Prostate gland (tissue), 2 donors: ENCODE data around the gene ANKRD63. TPM values are rescaled to one million over a fixed set of nuclear protein-coding genes. Genes with fewer than 3 reads are reported as not detected.

Source experiments
- DNase-seq: peaks from one replicate; pipeline ENCODE4 v3.0.0-alpha.2; 2019; ENCODE audit warnings: low spot score
- H3K27ac ChIP-seq, 2 donors: fragments of 200-600 bp; sonication (generic); 2 replicates each; pipeline ENCODE4 v1.5.1; 2017 to 2019
- H3K27me3 ChIP-seq: fragments of 200-600 bp; sonication (generic); replicated peaks from 2 replicates; pipeline ENCODE4 v1.5.1; 2019; ENCODE audit not compliant: insufficient read depth
- H3K36me3 ChIP-seq, 2 donors: fragments of 200-600 bp; sonication (generic); 1 replicate in 1 of 2; 2 replicates in 1 of 2; pipeline versions ENCODE4 v1.5.1 to v1.8.1; 2017 to 2019
- H3K4me1 ChIP-seq: fragments of 200-600 bp; sonication (generic); replicated peaks from 2 replicates; pipeline ENCODE4 v1.5.1; 2019
- H3K4me3 ChIP-seq, 2 donors: fragments of 200-600 bp; sonication (generic); 2 replicates each; pipeline ENCODE4 v1.5.1; 2017 to 2019
- H3K9me3 ChIP-seq: fragments of 200-600 bp; sonication (generic); 2 replicates; pipeline ENCODE4 v1.5.1; 2017
- CTCF ChIP-seq, 4 experiments: fragments of 200-600 bp in 2 of 4; fragments of 450-650 bp in 2 of 4; sonication (generic) in 2 of 4; IDR thresholded peaks; 1 replicate in 3 of 4; 2 replicates in 1 of 4; pipeline ENCODE4 v1.5.1; 2016 to 2019; ENCODE audit warnings: antibody characterized with exemption in 4 of 4, mild to moderate bottlenecking in 2 of 4, moderate library complexity in 2 of 4
- POLR2A ChIP-seq: fragments of 450-650 bp; IDR thresholded peaks from one replicate; pipeline ENCODE4 v1.6.1; 2016; ENCODE audit warnings: antibody characterized with exemption, mild to moderate bottlenecking
- POLR2AphosphoS5 ChIP-seq: sonication (generic); formaldehyde crosslinking; IDR thresholded peaks from one replicate; pipeline ENCODE4 v1.6.1; 2017; ENCODE audit warnings: antibody characterized with exemption
- WGBS: methylation state at CpG from one replicate; pipeline ENCODE4 v1.1.5; 2018; 5-methylcytosine and 5-hydroxymethylcytosine counted together
- intact Hi-C: fragments of 100-400 bp; cut with DNase I; formaldehyde crosslinking; loops from one replicate; pipeline ENCODE4 v1.14.2; 2022
- total RNA-seq, 2 donors: library from RNA; depleted of rRNA; stranded (reverse); fragments of >200 nt; gene quantifications; one replicate each; pipeline ENCODE4 v1.1.0, GENCODE V29; 2016

Gene ANKRD63
- total RNA-seq, 2 donors from 2014 or later, result 2.7 TPM; not detected in 1

DNA sequence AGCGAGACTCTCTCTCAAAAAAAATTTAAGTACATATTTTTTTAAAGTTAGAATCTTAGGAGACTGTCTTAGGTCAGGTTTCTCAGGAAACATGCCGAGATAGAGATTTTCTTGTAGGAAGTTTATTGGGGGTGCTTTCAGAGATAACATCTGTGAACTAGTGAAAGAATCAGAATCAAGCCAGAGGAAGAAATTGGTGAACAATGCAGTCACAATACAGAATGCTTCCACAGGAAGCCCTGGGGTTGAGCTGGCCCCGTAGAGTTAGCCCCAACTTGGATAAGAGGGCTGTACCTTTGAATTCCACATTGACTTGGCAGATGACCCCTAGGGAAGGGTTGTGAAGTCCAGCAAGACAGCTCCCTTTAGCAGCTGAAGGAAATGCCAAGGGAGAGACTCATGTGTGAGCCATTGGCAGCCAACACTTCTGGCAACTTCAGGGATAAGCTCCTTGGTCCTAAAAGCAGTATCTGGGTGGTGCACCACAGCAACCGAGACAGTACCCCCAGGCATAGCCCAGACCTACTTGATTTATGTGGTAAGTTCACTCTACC is 31.9 kb upstream of the ANKRD63 start:
- Histone ChIP-seq H3K9me3 (no peaks in the 10 kb centered on the region), H3K27ac (no peak overlapping the region), H3K27me3 (no peaks in the 10 kb centered on the region), H3K36me3 (no peaks in the 10 kb centered on the region), H3K4me3 (no peak overlapping the region), H3K4me1 (no peaks in the 10 kb centered on the region)
- TF ChIP-seq POLR2A (no peak), POLR2AphosphoS5 (no peak), CTCF (IDR thresholded peaks at IDR 0.05) (no peak)
- DNase-seq, result no peak
- intact Hi-C loops, result no loop called here
- WGBS, result 69% methylated on average over 4 of the region's 4 CpGs

GRCh38 chr15:40313531-40314398 is 30.9 kb upstream of the ANKRD63 start:
- Histone ChIP-seq H3K9me3 (no peaks in the 10 kb centered on the region), H3K4me1 (no peaks in the 10 kb centered on the region), H3K27me3 (no peaks in the 10 kb centered on the region), H3K27ac (no peak overlapping the region), H3K4me3 (no peak overlapping the region), H3K36me3 (no peaks in the 10 kb centered on the region)
- DNase-seq, result peak; percentile 62
- 39% methylated on average over 10 of the region's 10 CpGs for WGBS
- intact Hi-C loops, result no loop called here
- no peak for TF ChIP-seq POLR2AphosphoS5
- no peak for TF ChIP-seq CTCF (IDR thresholded peaks at IDR 0.05)
- TF ChIP-seq POLR2A, result no peak

DNA sequence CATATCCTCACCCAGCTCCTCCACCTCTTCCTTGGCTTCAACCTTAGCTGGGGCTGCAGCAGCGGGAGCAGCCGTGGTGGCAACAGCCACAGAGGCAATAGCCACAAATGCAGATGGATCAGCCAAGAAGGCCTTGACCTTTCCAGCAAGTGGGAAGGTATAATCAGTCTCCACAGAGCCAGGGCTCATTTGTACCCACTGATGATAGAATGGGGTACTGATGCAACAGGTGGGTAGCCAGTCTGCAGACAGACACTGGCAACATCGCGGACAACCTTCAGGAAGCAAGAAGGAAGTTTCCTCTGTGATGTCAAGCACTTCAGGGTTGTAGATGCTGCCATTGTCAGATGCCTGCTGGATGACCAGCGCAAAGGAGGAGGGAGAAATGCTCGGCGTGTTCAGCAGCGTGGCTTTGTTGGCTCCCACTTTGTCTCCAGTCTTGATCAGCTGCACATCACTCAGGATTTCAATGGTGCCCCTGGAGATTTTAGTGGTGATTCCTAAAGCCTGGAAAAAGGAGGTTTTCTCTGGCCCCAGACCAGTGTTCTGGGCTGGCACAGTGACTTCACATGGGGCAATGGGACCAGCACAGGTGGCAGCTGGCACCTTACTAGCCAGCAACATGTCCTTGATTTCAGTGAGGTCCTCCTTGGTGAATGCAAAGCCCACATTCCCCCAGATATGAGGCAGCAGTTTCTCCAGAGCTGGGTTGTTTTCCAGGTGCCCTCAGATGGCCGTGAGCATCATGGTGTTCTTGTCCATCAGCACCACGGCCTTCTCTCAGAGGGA is 29.7 kb upstream of the ANKRD63 start:
- H3K27ac ChIP-seq, result no peak overlapping the region
- intact Hi-C loops, result no loop called here
- H3K27me3 ChIP-seq, result no peaks in the 10 kb centered on the region
- no peak for DNase-seq
- no peaks in the 10 kb centered on the region for H3K4me1 ChIP-seq
- TF ChIP-seq POLR2AphosphoS5 (no peak), CTCF (IDR thresholded peaks at IDR 0.05) (no peak), POLR2A (no peak)
- H3K4me3 ChIP-seq, result no peak overlapping the region
- no peaks in the 10 kb centered on the region for H3K36me3 ChIP-seq
- no peaks in the 10 kb centered on the region for H3K9me3 ChIP-seq
- 90% methylated on average over 10 of the region's 10 CpGs for WGBS

GRCh38 chr15:40310993-40311392 is 28.1 kb upstream of the ANKRD63 start:
- no peaks in the 10 kb centered on the region for H3K9me3 ChIP-seq
- no peaks in the 10 kb centered on the region for H3K36me3 ChIP-seq
- no peak overlapping the region for H3K4me3 ChIP-seq
- intact Hi-C loops, result no loop called here
- TF ChIP-seq POLR2A, result no peak
- no peak for TF ChIP-seq POLR2AphosphoS5
- TF ChIP-seq CTCF (IDR thresholded peaks at IDR 0.05), result no peak
- H3K27ac ChIP-seq, result no peak overlapping the region
- no peaks in the 10 kb centered on the region for H3K4me1 ChIP-seq
- DNase-seq, result no peak
- 73% methylated on average over 3 of the region's 3 CpGs for WGBS
- H3K27me3 ChIP-seq, result no peaks in the 10 kb centered on the region
